ENCODE results near the gene GPR89B.
"Not testable (repeated sequence)": the region's sequence is repeated elsewhere in the genome, so short reads cannot be mapped to it uniquely, and the experiment has no call there.

GPR89B gene

DNA sequence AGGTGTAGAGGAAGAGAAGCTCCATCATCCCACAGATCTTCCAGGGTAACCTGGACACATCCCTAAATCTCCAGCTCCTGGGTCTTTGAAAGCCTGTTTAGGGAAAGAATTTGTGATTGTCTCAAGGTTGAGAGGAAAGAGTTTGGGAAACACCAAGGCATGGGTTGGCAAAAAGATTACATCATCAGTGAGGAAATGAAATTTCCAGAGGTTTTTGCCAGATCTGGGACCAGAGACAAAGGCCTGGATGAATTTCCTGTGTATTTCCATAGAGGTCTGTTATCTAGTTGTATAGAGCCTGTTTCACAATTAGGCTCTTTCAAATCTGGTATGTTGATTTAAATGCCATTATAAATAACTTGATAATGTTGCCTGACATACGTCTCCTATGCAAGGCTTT lies 82.3 kb downstream of the GPR89B start:
- no peak overlapping the region for H3K14ac ChIP-seq (ENCODE audit: low read length)
- peaks cover 0 to 3% of the 10 kb centered on the region in 2 experiments for H3K4me1 ChIP-seq (ENCODE audit: control insufficient read depth in 1 of 2, insufficient read depth in 2 of 2, low read length in 2 of 2)
- H3K23ac ChIP-seq (ENCODE audit: low read length) = no peak overlapping the region
- H2BK120ac ChIP-seq (ENCODE audit: insufficient read depth, low read length, poor library complexity) = no peak overlapping the region
- no peaks in the 10 kb centered on the region for H3K79me2 ChIP-seq (ENCODE audit: control insufficient read depth, insufficient read depth, low read length, poor library complexity)
- H3K4ac ChIP-seq (ENCODE audit: low read depth, low read length) = no peak overlapping the region
- no peak overlapping the region for H4K91ac ChIP-seq (ENCODE audit: low read depth, low read length)
- H3K27ac ChIP-seq (ENCODE audit: low read depth, low read length) = no peak overlapping the region
- peaks cover 3% of the 10 kb centered on the region for H3K9me3 ChIP-seq (ENCODE audit: insufficient read depth, low read depth, low read length)
- H4K8ac ChIP-seq (ENCODE audit: low read depth, low read length) = no peak overlapping the region
- no peak for DNase-seq
- no peak overlapping the region for H3K4me3 ChIP-seq (ENCODE audit: low read depth, low read length)
- no peak overlapping the region for H2BK12ac ChIP-seq (ENCODE audit: low read length)
- no peak overlapping the region for H4K12ac ChIP-seq (ENCODE audit: low read depth, low read length)
- no CpG with 5 or more reads among the region's 1 CpG for WGBS (ENCODE audit: extremely low coverage, insufficient coverage, insufficient read length)
- H2AK5ac ChIP-seq (ENCODE audit: low read length) = no peak overlapping the region
- no peaks in the 10 kb centered on the region for H3K79me1 ChIP-seq (ENCODE audit: low read length)
- H3K4me2 ChIP-seq (ENCODE audit: low read length) = no peak overlapping the region
- no peak overlapping the region for H3K18ac ChIP-seq (ENCODE audit: low read length)
- peaks cover 12% of the 10 kb centered on the region for H3K27me3 ChIP-seq (ENCODE audit: insufficient read depth, low read length)
- H3K9ac ChIP-seq (ENCODE audit: low read length) = no peak overlapping the region
- no peak overlapping the region for H2BK5ac ChIP-seq (ENCODE audit: low read depth, low read length, poor library complexity)
- H3K36me3 ChIP-seq (ENCODE audit: control insufficient read depth in 1 of 2, insufficient read depth in 2 of 2, low read length in 2 of 2) = no peaks in the 10 kb centered on the region
- H2AFZ ChIP-seq (ENCODE audit: insufficient read depth, low read length, poor library complexity) = no peak overlapping the region

DNA sequence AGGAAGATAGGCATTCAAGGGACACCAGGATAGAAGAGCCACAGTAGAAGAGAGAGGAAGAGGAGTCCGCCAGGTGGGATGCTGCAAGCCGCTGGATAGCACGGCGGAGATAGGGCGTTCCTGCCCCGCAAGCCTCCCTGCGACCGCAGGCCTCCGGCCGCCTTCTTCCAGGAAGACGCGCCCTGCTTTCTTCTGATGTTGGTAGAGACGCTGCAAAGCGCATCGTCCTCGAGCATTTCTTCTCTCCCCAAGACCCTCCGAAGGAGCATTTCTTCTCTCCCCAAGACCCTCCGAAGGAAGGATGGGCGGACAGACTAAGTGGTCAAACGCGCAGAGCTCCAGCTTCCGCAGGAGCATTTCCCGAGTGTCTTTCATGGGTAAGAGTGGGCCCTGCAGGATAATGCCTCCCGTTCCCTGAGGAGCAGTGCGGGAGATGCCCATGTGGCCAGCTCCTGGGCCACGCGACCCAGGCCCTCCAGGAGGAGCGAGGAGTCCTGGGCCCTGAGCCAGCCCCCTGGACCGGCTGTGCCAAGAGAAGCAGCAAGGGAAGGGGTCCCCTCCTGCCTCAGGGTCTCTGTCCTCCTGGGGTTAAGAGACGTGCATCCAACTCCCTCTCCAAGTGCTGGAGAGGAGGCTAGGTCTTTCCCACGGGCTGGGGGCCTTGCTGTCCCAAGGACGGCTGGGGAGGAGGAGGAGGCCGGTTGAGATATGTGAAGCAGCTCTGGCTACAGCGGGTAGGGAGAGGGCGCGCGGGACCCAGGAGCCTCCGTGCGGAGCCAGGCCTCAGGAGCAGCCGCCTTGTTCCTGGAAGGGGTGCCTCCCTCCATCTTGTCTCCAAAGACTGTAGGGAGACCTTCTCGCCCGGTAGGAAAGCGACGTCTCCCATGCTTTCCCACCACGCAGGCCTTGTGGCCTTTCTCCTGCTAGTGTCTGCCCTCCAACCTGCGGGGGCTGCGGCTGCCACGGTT lies 85.2 kb downstream of the GPR89B start:
- H2BK5ac ChIP-seq (ENCODE audit: low read depth, low read length, poor library complexity); H3K9ac ChIP-seq (ENCODE audit: low read length); H3K4me1 ChIP-seq (ENCODE audit: control insufficient read depth in 1 of 2, insufficient read depth in 2 of 2, low read length in 2 of 2); H3K4me3 ChIP-seq (ENCODE audit: low read depth, low read length); H4K91ac ChIP-seq (ENCODE audit: low read depth, low read length); H2AFZ ChIP-seq (ENCODE audit: insufficient read depth, low read length, poor library complexity); H3K4ac ChIP-seq (ENCODE audit: low read depth, low read length); H2AK5ac ChIP-seq (ENCODE audit: low read length); H3K4me2 ChIP-seq (ENCODE audit: low read length); H4K8ac ChIP-seq (ENCODE audit: low read depth, low read length); H3K23ac ChIP-seq (ENCODE audit: low read length); H3K27ac ChIP-seq (ENCODE audit: low read depth, low read length); H2BK12ac ChIP-seq (ENCODE audit: low read length); H3K18ac ChIP-seq (ENCODE audit: low read length); H3K14ac ChIP-seq (ENCODE audit: low read length); H2BK120ac ChIP-seq (ENCODE audit: insufficient read depth, low read length, poor library complexity); H3K36me3 ChIP-seq (ENCODE audit: control insufficient read depth in 1 of 2, insufficient read depth in 2 of 2, low read length in 2 of 2); H3K9me3 ChIP-seq (ENCODE audit: insufficient read depth, low read depth, low read length); DNase-seq; H4K12ac ChIP-seq (ENCODE audit: low read depth, low read length); H3K79me1 ChIP-seq (ENCODE audit: low read length); H3K79me2 ChIP-seq (ENCODE audit: control insufficient read depth, insufficient read depth, low read length, poor library complexity): not testable (repeated sequence)
- peaks cover 12% of the 10 kb centered on the region for H3K27me3 ChIP-seq (ENCODE audit: insufficient read depth, low read length)
- no CpG with 5 or more reads among the region's 48 CpGs for WGBS (ENCODE audit: extremely low coverage, insufficient coverage, insufficient read length)

DNA sequence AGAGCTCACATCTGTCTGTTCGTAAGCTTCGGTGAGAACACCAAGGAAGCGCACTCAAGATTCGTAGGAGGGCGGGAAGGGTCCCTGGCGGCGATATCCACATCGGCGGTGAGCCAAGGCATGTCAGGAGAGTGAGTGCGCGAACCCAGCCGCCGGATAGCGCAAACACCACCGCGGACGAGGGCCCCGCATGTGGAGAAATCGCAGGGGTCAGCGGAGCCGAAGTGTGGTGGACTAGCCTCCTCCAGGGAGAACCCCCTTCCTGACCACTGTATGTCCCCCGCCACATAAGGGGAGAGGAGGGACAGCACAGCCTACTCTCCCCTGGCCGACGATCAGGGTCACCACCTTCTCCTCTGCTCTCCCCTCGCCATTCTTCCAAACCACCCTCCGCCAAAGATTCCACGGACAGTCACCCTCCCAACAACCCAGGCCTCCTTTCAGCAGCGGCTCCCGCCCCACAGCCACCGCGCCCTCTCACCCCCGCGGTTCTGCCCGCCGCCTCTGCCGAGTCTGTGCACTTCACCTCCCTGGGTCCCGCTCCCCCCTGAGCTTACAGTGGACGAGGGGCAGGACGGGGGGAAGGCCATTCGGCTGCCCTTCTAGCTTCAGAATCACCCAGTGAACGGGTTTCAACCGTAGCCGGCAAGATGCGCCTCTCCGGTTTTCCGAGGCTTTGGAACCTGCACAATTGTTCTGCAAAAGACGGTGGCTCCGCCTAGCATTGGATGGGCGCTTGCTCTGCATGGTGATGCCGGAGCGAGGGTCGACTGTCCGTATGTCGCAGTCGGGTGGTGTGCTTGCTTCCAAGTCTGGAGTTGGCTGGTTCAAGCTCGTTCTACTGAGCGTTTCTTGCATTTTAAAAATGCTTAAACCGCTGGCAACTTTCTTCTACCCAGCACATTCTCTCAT lies 86.3 kb downstream of the GPR89B start:
- not testable (repeated sequence) for H3K9me3 ChIP-seq (ENCODE audit: insufficient read depth, low read depth, low read length); H4K91ac ChIP-seq (ENCODE audit: low read depth, low read length); H2BK120ac ChIP-seq (ENCODE audit: insufficient read depth, low read length, poor library complexity); H2AFZ ChIP-seq (ENCODE audit: insufficient read depth, low read length, poor library complexity); H4K8ac ChIP-seq (ENCODE audit: low read depth, low read length); H3K27ac ChIP-seq (ENCODE audit: low read depth, low read length); H3K23ac ChIP-seq (ENCODE audit: low read length); H3K14ac ChIP-seq (ENCODE audit: low read length); H3K4me1 ChIP-seq (ENCODE audit: control insufficient read depth in 1 of 2, insufficient read depth in 2 of 2, low read length in 2 of 2); H3K36me3 ChIP-seq (ENCODE audit: control insufficient read depth in 1 of 2, insufficient read depth in 2 of 2, low read length in 2 of 2); H3K18ac ChIP-seq (ENCODE audit: low read length); H3K79me1 ChIP-seq (ENCODE audit: low read length); H3K4me3 ChIP-seq (ENCODE audit: low read depth, low read length); H4K12ac ChIP-seq (ENCODE audit: low read depth, low read length); H3K9ac ChIP-seq (ENCODE audit: low read length); H2BK5ac ChIP-seq (ENCODE audit: low read depth, low read length, poor library complexity); DNase-seq; H3K4ac ChIP-seq (ENCODE audit: low read depth, low read length); H2AK5ac ChIP-seq (ENCODE audit: low read length); H3K79me2 ChIP-seq (ENCODE audit: control insufficient read depth, insufficient read depth, low read length, poor library complexity); H2BK12ac ChIP-seq (ENCODE audit: low read length)
- Histone ChIP-seq H3K27me3 (ENCODE audit: insufficient read depth, low read length) (peaks cover 12% of the 10 kb centered on the region), H3K4me2 (ENCODE audit: low read length) (peak overlapping the region; percentile 55)
- WGBS (ENCODE audit: extremely low coverage, insufficient coverage, insufficient read length) = no CpG with 5 or more reads among the region's 58 CpGs

- H2AK5ac ChIP-seq (ENCODE audit: low read length); H2AFZ ChIP-seq (ENCODE audit: insufficient read depth, low read length, poor library complexity); H3K4me2 ChIP-seq (ENCODE audit: low read length); H3K79me1 ChIP-seq (ENCODE audit: low read length); H4K91ac ChIP-seq (ENCODE audit: low read depth, low read length); H3K4ac ChIP-seq (ENCODE audit: low read depth, low read length); H3K23ac ChIP-seq (ENCODE audit: low read length); H3K79me2 ChIP-seq (ENCODE audit: control insufficient read depth, insufficient read depth, low read length, poor library complexity); DNase-seq; H3K27me3 ChIP-seq (ENCODE audit: insufficient read depth, low read length); H4K8ac ChIP-seq (ENCODE audit: low read depth, low read length); H4K12ac ChIP-seq (ENCODE audit: low read depth, low read length); H3K9ac ChIP-seq (ENCODE audit: low read length); H3K9me3 ChIP-seq (ENCODE audit: insufficient read depth, low read depth, low read length); H3K4me1 ChIP-seq (ENCODE audit: control insufficient read depth in 1 of 2, insufficient read depth in 2 of 2, low read length in 2 of 2); H2BK120ac ChIP-seq (ENCODE audit: insufficient read depth, low read length, poor library complexity); H3K4me3 ChIP-seq (ENCODE audit: low read depth, low read length); H2BK5ac ChIP-seq (ENCODE audit: low read depth, low read length, poor library complexity); H3K36me3 ChIP-seq (ENCODE audit: control insufficient read depth in 1 of 2, insufficient read depth in 2 of 2, low read length in 2 of 2); H3K14ac ChIP-seq (ENCODE audit: low read length); H3K27ac ChIP-seq (ENCODE audit: low read depth, low read length); H3K18ac ChIP-seq (ENCODE audit: low read length); H2BK12ac ChIP-seq (ENCODE audit: low read length): not testable (repeated sequence)
- WGBS (ENCODE audit: extremely low coverage, insufficient coverage, insufficient read length) = no CpG with 5 or more reads among the region's 5 CpGs
These were observed 96.7 kb downstream of the GPR89B start for GRCh38 chr1:148024918-148025317.
